Fibroblast of upper back skin (primary cell): Measurements from ENCODE around the gene IL34.
A peak's percentile ranks its signal among the peaks of the same experiment; 100 is the strongest.

Source experiments
- DNase-seq: peaks from one replicate; pipeline ENCODE4 v3.0.0-alpha.2; 2013

The IL34 gene

GRCh38 chr16:70678898-70679670, 32.7 kb downstream of the IL34 start:
- no peak for DNase-seq

DNA sequence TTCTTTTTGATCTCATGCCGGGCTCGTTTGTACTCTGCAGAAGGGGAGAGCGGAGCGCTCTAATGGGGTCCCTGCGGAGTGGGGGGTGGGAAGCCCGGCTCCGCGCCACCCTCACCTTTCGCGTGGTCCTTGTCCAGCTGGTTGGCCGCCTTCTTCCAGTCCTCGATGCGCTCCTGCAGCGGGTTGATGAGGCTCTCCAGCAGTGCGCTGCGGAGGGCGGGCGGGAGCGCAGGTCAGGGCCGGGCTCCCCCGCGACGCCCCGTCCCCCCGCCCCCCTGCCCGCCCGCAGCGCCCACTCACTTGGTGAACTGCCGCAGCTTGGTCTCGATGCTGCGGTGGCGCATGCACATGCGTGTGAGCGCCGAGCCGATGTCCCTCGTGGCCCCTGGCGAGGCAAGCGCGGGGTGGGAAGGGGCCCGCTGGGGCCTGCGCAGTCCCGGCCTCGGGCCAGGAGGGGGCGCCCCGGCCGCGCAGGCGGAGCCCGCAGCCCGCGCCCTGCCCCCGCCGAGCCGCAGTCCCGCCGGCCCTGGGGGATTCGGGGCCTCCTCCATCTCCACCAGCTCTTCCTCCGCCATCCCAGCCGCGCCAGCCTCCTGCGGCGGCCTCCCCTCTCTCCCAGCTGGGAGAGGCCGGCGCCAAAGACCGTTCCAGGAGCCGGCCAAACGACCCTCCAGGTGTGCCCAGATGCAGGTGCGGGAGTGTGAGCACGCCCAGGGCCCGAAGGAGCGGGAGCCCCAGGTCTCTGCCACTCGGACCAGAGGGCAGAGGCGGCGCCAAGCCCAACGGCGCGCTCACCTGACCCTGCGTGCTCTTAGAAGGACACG, 33.5 kb downstream of the IL34 start:
- no peak for DNase-seq

- no peak for DNase-seq
Measured at GRCh38 chr16:70680495-70681381, 34.4 kb downstream of the IL34 start.

DNA sequence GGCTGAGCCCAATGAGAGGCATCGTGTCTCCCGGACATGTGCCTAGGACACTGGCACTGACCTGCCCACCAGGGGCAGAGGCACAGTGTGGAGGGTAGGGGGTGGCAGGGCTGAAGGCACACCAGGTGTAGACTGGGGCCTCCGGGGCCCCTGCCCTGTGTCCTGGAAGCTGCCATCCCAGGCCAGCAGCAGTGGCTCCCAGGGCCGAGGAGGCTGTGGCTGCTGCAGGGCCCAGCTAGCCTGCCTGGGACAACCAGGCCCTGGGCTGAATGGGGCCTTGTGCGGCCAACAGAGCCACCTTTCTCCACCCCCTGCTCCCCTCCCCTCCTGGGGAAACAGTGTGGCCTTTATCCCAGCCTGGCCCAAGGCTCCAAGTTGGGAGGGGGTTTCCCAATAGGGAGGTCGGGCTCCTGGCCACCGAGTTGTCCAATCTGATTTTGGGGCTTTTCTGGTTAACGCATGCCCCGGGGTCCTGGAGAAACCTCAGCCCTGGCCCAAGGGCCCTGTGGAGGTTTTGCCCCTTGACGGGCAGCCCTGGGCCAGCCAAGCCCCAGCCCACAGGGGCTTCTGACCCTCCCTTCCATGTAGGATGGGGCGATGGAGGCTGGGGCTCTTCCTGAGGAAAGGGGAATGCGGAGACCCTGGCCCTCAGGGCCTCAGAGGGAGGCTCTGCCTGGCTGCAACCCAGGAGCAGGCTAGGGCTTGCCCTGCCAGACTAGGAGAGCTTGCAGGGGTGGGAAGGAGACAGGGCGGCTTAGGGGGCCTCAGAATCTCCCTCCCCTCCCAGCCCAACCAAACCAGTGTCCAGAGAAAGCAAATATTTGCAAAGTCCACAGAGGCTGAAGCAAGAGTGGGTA, 35.3 kb downstream of the IL34 start:
- DNase-seq = no peak

GRCh38 chr16:70682239-70683145, 36.1 kb downstream of the IL34 start:
- DNase-seq = no peak

- DNase-seq = no peak
Measured at GRCh38 chr16:70683146-70683944, 37.0 kb downstream of the IL34 start.

- DNase-seq = no peak
Measured at GRCh38 chr16:70684146-70685060, 38.0 kb downstream of the IL34 start.

GRCh38 chr16:70685061-70685937, 38.9 kb downstream of the IL34 start:
- no peak for DNase-seq

DNA sequence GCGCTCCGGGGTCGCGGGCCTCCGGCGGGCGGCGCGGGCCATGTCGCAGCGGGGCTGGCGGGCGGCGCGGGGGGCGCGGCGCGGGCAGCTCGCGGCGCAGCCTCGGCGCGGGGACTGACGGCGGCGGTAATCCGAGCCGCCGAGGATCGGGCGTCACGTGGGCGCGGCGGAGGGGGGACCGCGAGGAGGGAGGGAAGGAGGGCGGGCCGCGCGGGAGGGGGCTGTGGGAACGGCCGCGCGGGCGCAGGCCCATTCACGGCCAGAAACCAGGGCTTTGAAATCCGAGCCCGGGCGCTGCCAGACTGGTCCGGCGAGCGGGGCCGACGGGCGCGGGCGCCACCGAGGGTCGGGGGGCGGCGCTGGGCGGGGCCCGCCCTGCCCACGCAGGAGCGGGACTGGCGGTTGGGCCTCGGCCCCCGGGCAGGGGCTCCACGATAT, 39.6 kb downstream of the IL34 start, which contains the start of gene MTSS2:
Gene MTSS2, minus strand, starts transcription at position 116 of the 438 bp plus-strand sequence. CDS start 262 bp downstream, outside the sequence.
- peak; percentile 82 for DNase-seq

DNA sequence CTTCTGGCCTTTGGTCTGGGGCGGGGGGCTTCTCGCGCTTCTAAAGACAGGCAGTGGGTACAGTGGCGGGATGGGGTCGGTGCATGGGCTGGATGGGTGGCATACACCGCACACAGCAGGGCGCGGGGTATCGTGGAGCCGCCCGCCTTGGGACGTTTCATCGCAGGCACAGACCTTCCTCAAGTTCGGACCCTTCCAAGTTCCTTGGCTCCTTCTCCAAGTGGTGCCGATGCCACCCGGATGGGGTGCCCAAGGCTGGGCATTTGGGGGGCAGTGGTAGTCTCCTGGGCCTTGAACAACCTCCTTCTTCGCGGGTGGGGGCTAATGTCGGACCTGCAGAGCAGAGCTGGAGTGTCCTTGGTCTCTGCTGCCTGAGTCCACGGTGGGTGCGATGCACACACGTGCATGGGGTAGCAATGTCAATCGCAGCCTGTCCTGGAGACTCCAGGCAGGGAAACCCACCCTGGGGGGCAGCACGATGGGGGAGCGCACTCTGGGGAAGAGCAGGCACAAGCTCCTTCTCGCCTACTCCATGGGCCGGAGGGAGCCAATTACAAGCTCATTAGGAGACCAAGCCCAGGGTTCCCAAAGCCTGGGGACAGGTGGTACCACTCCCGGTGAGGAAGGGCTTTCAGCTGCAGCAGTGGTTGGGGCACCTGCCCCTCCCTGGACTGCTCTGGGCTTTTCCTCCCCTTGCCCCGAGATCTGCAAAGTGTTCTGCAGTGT, 40.2 kb downstream of the IL34 start:
- DNase-seq = no peak

DNA sequence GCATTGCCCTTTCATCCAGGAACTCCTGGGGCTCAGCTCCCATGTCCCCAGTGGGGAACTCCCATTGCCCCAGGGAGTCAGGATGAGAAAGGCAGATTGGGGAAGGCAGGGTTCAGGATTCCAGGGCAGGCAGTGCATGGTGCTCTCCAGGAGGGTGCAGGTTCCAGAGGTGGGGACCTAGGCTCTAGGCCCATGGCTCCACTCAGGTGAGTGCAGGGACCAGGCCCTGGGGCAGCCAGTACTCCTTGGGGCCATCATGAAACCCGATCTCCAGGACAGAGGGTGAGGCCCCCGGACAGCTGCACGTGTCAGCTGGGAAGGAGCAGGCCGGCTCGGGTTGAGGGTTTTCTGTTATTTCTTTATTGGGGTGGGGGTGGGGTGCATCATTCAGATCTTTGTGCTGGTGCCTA, 40.7 kb downstream of the IL34 start:
- DNase-seq = no peak

DNA sequence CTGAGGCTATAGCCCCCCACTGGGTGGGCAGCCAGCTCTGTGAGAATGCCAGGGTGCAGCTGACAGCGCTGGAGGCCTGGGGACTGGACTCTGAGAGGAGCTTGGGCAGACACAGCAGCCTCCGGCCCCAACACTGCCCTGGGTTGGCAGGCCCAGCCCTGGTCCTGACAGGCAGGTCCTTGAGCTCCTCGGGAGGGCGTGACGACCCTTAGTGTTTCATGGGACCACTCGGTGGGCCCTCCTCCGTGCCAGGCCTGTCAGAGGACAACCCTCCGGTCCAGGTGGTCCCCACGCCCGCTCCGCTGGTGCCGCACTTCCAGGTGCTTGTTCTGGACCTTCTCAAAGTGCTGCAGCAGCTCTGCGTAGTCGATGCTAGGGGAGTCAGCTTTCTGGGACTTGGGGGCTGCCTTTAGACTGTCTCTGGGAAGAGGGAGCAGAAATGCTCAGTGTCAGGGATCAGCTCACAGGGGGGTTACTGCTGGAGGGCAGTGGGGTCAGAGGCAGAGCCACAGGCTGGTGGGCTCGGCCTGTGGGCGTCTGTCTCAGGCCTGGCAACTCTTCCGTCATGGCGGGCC, 41.4 kb downstream of the IL34 start:
- no peak for DNase-seq

DNA sequence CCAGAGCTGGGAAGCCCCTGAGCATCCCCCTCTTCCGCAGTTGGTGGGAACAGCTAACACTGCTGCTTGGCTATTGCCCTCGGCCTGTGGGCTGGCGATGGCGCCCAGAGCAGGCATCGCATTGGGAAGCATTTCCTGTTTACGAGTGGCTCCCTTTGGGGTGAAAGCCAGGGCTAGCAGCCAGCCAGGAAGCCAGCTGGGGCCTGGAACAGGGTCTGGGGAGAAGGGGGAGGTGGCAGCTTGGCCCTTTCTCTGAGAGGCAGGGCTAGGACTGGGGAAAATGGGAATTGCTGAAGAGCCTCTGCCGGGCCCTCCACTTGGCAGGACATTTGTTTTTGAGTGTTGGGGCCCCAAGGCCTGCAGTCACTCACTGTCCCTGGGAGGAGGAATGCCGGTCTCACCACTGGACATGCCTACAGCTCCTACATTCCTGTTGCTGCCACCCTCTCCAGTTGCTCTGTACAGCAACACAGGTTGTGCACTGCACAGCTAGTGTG, 41.9 kb downstream of the IL34 start:
- peak; percentile 28 for DNase-seq

GRCh38 chr16:70689035-70689969, 42.9 kb downstream of the IL34 start:
- no peak for DNase-seq
